ENCODE results near the gene GREM1. TPM values are rescaled to one million over a fixed set of nuclear protein-coding genes. Genes with fewer than 3 reads are reported as not detected.

GREM1 gene
- total and polyA plus RNA-seq, 2 of the 8 experiments (the other 6 are each of a cell fraction or from before 2014, with no cell fraction given), result 0.12 to 1.1 TPM

GRCh38 chr15:32698773-32699390 lies 18.9 kb upstream of the GREM1 start:
- Histone ChIP-seq H3K4me2 (ENCODE audit: insufficient read depth in 1 of 2, low read depth in 2 of 2, low read length in 2 of 2) (no peak overlapping the region), H3K9me3 (ENCODE audit: insufficient read depth in 2 of 2, low read depth in 1 of 2, low read length in 1 of 2) (no peaks in the 10 kb centered on the region), H3K9ac (replicated peaks in 1 of 4; ENCODE audit: extremely low read depth in 1 of 4, low read depth in 3 of 4, low read length in 3 of 4) (no peak overlapping the region), H3K79me1 (ENCODE audit: low read depth, low read length) (no peaks in the 10 kb centered on the region), H2BK15ac (ENCODE audit: low read length) (no peak overlapping the region), H3K23ac (ENCODE audit: insufficient read length) (no peak overlapping the region), H3K79me2 (ENCODE audit: control insufficient read depth in 1 of 2, insufficient read depth in 2 of 2, low read length in 2 of 2) (no peaks in the 10 kb centered on the region), H2AFZ (ENCODE audit: low read length) (no peak overlapping the region), H2BK5ac (ENCODE audit: low read depth, low read length) (no peak overlapping the region), H3K18ac (ENCODE audit: extremely low read depth, low read length) (no peak overlapping the region), H3K23me2 (ENCODE audit: low read depth, low read length) (no peaks in the 10 kb centered on the region), H3K4me1 (replicated peaks in 1 of 4; ENCODE audit: control insufficient read depth in 3 of 4, insufficient read depth in 4 of 4, low read length in 3 of 4) (no peaks in the 10 kb centered on the region; a peak in 1 of 7 replicates), H3K56ac (replicated peaks; ENCODE audit: insufficient read length, low read depth, low read length) (no peak overlapping the region), H4K91ac (replicated peaks; ENCODE audit: insufficient read length, low read length) (no peak overlapping the region), H3K4ac (replicated peaks; ENCODE audit: insufficient read length, low read depth, low read length) (no peak overlapping the region), H3K36me3 (ENCODE audit: control insufficient read depth in 2 of 4, insufficient read depth in 4 of 4, low read length in 3 of 4) (no peaks in the 10 kb centered on the region), H2BK12ac (ENCODE audit: low read depth, low read length) (no peak overlapping the region), H2BK20ac (ENCODE audit: low read length) (no peak overlapping the region), H3K4me3 (ENCODE audit: extremely low read depth in 1 of 4, insufficient read depth in 2 of 4, low read depth in 3 of 4, low read length in 4 of 4) (no peak overlapping the region), H3K27ac (ENCODE audit: low read depth, low read length) (no peak overlapping the region), H4K20me1 (replicated peaks in 1 of 2; ENCODE audit: control insufficient read depth in 1 of 2, insufficient read depth in 2 of 2, low read length in 2 of 2) (no peaks in the 10 kb centered on the region), H3K27me3 (replicated peaks in 1 of 4; ENCODE audit: control insufficient read depth in 3 of 4, extremely low read depth in 1 of 4, insufficient read depth in 3 of 4, low read length in 3 of 4) (no peaks in the 10 kb centered on the region), H2AK5ac (ENCODE audit: low read depth, low read length) (no peak overlapping the region), H3K14ac (ENCODE audit: insufficient read length) (no peak overlapping the region), H2BK120ac (replicated peaks; ENCODE audit: low read depth, low read length) (no peak overlapping the region), H4K5ac (ENCODE audit: insufficient read length, low read depth, low read length) (no peak overlapping the region), H4K8ac (ENCODE audit: extremely low read depth, insufficient read depth, low read length) (no peak overlapping the region)
- POLR2A ChIA-PET (ENCODE audit: partially characterized antibody), result no interaction called here
- TF ChIP-seq TAF1 (IDR thresholded peaks at IDR 0.05; ENCODE audit: low read depth, low read length) (no peak), EZH2 (IDR thresholded peaks at IDR 0.05; ENCODE audit: low read depth, low read length, severe bottlenecking) (no peak), NANOG (IDR thresholded peaks at IDR 0.05; ENCODE audit: insufficient read depth, low read depth, low read length, poor library complexity, severe bottlenecking) (peak; percentile 73)
- no peak for FAIRE-seq
- no peak for DNase-seq (ENCODE audit: low read depth in 1 of 2, low spot score in 2 of 2)
- WGBS, 2 experiments (ENCODE audit: extremely low coverage in 1 of 2, insufficient coverage in 1 of 2, insufficient read length in 1 of 2, insufficient replicate concordance in 2 of 2, low coverage in 1 of 2, low lambda C conversion rate in 2 of 2, missing lambda C conversion rate in 1 of 2), result 81% methylated on average over 5 of the region's 5 CpGs; no CpG with 5 or more reads in 1 of the 2 experiments
- CTCF ChIA-PET (ENCODE audit: partially characterized antibody), result interaction anchor here (1.5 kb wide), 1 partner anchor 19 kb away, joined by 3 read pairs; no protein-coding TSS in a partner anchor

Data from H1 (cell line).